ENCODE data around the gene TGFB1.
"Not testable (repeated sequence)": the region's sequence is repeated elsewhere in the genome, so short reads cannot be mapped to it uniquely, and the experiment has no call there.

The TGFB1 gene

DNA sequence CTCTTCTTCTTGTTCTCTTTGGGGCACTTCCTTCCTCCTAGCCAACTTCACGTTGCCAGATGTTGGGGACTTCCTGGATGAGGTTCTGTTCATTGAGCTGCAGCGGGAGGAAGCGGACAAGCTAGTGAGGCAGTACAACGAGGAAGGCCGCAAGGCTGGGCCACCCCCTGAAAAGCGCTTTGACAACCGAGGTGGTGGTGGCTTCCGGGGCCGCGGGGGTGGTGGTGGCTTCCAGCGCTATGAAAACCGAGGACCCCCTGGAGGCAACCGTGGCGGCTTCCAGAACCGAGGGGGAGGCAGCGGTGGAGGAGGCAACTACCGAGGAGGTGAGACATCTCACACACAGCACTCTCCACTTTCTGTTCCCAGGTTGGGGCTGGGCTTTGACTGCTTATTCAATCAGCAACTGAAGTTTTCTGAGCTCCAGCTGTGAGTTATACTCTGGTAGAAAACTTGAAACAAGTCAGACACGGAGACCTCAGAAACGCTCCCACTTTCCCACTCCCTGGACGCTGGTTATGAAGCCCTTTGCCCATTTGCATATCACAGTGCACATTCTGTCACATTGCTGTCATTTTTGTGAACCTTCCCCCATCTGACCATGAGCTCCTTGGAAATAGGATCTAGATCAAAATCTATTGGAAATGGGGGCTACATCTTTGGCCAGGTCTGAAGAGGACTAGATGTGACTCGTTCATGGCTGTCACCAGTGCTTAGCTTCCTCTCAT, 50.9 kb downstream of the TGFB1 start:
- DNase-seq (ENCODE audit: low read depth, low spot score), result no peak

- DNase-seq (ENCODE audit: low read depth, low spot score), result no peak
These were observed 53.2 kb downstream of the TGFB1 start for GRCh38 chr19:41300555-41300954.

DNA sequence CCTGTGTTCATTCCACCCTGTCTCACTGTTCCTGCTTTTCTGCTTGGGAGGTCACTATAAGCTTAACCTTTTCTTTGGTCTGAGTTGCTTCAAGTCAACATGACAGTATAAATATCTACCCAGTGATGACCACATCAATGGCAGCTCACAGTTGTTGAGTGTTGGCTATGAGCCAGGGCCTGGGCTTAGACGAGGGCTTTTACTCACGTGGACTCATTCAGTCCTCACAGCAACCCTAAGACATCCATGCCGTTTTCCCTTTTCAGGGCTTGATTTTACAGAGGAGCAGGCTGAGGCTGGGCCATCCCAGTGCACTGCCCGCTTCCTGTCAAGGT, 54.0 kb downstream of the TGFB1 start:
- DNase-seq (ENCODE audit: low read depth, low spot score), result peak; percentile 78

DNA sequence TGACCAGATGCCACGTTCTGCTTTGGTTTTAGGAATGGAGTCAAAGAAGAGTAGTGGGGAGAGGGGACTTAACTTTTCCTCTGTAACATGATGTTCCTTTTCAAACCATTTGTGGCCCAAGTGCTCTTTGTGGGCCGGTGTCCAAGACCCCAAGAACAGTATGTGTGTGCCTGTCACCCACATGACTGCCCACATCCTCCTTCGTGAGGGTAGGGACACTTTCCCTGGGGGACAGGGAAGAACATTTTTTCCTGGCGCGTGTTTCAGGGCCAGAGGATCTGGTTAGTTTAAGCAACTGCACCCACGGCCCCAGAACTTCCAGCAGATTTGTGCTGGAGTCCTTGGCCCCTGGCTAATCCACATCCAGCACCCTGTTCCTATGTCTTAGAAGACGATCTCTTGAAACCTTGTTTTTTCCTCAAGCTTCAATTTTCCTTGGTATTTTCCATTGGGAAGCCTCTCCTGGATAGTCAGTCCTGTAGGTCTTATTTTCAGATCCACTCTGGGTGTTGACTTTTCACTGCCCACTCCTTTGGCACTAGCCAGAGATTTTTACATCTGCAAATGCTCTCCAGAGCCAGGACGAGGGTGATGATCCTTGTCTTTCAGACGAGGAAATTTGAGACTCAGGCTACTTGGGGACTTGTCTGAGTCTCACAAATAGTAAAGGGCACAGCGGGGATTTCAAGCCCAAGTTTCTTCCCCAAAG, 54.5 kb downstream of the TGFB1 start:
- DNase-seq (ENCODE audit: low read depth, low spot score), result no peak

GRCh38 chr19:41298348-41298964, 55.3 kb downstream of the TGFB1 start:
- DNase-seq (ENCODE audit: low read depth, low spot score), result peak; percentile 96

DNA sequence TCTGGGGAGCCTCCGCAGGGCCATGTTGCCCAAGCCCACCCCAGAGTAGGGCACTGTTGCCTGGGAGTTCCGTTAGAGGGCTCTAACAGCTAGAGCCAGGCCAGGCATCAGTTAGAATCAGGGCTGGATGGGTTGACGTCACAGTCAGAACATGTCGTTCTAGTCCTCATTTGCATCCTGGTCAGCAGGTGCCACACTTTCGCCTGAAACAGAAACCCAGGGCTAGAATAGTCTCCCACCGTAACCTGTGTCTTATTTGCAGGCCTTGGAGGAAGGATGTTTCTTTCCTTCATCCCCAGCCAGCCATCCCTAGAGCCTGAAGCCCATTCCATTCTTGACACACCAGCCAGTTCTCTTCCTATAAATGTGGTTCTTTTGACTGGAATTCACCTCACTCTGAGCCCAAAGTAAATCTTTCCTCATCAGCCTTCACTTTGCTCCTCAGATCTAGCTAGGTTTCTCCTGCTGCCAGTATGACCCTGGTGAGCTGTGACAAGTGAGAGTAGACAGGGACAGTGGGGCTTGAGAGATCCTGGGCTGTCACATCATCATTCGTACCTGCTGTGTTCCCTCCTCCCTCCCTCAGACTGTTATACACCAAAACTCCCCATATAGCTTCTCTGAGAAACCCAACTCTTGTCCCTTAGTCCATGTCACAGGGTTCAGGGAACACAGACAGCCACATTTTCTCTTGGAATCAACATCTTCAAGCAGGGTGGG, 55.9 kb downstream of the TGFB1 start:
- no peak for DNase-seq (ENCODE audit: low read depth, low spot score)

DNA sequence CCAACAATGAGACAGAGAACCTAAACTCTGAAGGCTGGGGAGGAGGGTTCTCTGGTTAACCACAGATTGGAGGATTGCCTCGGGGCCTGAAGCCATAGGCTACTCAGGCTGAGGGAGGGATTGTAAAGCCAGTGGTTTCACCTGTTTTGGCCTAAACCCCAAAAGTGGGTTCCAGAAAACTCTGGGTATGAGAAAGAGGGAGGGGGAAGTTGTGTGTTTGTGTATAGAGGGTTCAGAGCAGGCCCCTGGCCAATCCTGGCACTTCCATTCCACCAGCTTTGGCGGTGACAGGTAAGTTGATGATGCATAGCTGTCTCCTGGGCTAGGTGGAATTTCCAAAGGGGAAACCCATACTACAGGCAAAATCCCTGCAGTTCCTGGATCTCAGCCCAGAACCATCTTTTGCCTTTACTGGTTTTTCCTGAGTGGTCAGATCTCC, 57.3 kb downstream of the TGFB1 start:
- peak; percentile 37 for DNase-seq (ENCODE audit: low read depth, low spot score)

- no peak for DNase-seq (ENCODE audit: low read depth, low spot score)
These were observed 58.2 kb downstream of the TGFB1 start for GRCh38 chr19:41295499-41295898.

DNA sequence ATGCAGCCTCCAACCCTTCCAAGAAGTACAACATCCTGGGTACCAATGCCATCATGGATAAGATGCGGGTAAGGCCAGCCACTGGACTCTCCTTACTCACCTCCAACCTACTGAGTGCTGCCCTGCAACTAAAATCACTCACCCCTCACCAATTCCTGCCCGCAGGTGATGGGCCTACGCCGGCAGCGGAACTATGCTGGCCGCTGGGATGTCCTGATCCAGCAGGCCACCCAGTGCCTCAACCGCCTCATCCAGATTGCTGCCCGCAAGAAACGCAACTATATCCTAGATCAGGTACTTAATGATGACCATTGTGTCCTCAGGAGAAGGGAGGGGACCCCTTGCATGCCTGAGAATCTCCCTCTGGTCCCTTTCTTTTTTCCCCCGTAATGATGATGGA, 59.3 kb downstream of the TGFB1 start:
- no peak for DNase-seq (ENCODE audit: low read depth, low spot score)

DNA sequence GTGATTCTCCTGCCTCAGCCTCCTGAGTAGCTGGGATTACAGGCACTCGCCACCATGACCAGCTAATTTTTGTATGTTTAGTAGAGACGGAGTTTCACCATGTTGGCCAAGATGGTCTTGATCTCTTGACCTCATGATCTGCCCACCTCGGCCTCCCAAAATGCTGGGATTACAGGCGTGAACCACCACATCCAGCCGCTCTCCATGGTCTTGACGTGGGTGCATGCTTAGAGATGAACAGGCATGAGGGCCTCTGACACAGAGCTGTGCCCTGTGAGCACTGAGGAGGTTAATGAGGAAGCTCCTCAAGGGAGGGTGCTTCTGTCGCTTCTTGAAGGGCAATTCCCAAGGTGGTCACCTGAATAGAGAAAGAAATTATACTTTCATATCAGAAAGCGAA, 63.9 kb downstream of the TGFB1 start:
- DNase-seq (ENCODE audit: low read depth, low spot score), result not testable (repeated sequence)

DNA sequence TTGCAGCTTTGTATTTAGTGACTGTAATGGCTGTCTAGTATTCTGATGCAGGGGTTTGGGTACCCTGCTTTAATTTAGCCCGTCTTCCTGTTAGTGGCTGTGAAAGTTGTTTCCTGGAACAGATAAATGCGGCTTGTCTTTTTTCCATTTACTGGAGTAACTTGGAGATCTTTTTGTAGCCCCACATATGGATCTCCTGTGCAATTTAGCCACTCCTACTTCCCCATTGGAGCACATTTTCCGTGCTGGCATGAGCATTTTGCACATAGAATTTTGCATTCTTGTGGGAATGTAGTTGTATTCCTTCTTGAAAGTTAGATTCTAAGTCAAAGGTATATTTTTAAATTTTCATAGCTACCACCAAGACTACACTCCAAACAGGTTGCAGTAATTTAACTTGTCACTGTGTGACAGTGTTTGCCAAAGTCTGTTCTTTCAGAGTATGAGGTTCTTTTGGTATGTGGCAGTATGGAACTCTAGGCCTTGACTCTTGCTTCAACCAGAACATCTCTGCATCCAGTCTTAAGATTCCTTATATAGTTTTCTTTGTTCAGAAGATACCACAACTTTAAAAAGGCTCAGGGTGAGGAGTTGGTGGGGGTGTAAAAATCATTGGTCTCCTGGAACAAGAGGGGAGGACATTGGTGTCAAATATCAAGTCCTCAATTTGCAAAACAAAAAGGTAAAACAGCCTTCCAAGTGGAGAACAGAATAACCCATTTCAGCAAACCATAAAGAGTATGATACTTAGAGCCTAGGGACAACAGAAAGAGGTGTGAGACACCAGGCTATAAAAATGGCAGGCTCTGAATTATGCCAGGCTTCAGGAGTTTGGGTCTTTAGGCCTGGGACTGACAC, 64.8 kb downstream of the TGFB1 start:
- DNase-seq (ENCODE audit: low read depth, low spot score), result no peak
